GM18858 (cell line): ENCODE data around the gene LRRC75A.

Source experiments
- ATAC-seq: cut with Tn5 transposase; IDR thresholded peaks from one replicate; pipeline ENCODE4 v1.9.1; 2021; ENCODE audit not compliant: unreplicated experiment

Gene LRRC75A

GRCh38 chr17:16435925-16436886 lies 55.8 kb downstream of the LRRC75A start:
- ATAC-seq, result no peak

GRCh38 chr17:16434662-16435061 lies 57.3 kb downstream of the LRRC75A start:
- no peak for ATAC-seq

GRCh38 chr17:16433514-16433913 lies 58.5 kb downstream of the LRRC75A start:
- no peak for ATAC-seq

GRCh38 chr17:16432017-16432416 lies 60.0 kb downstream of the LRRC75A start:
- ATAC-seq, result no peak

- ATAC-seq, result no peak
Observed at GRCh38 chr17:16430650-16431049, 61.3 kb downstream of the LRRC75A start.

GRCh38 chr17:16429083-16429482 lies 62.9 kb downstream of the LRRC75A start:
- ATAC-seq, result no peak

GRCh38 chr17:16428098-16428882 lies 63.7 kb downstream of the LRRC75A start:
- no peak for ATAC-seq

GRCh38 chr17:16427020-16427419 lies 65.0 kb downstream of the LRRC75A start:
- no peak for ATAC-seq

GRCh38 chr17:16425698-16426659 lies 66.0 kb downstream of the LRRC75A start:
- ATAC-seq, result no peak

GRCh38 chr17:16425202-16425601 lies 66.8 kb downstream of the LRRC75A start:
- no peak for ATAC-seq

- ATAC-seq, result no peak
Observed at GRCh38 chr17:16423226-16423872, 68.6 kb downstream of the LRRC75A start.

- no peak for ATAC-seq
Observed at GRCh38 chr17:16422416-16422815, 69.6 kb downstream of the LRRC75A start.

GRCh38 chr17:16419929-16420271 lies 72.1 kb downstream of the LRRC75A start:
- ATAC-seq, result no peak

GRCh38 chr17:16419074-16419928 lies 72.7 kb downstream of the LRRC75A start:
- ATAC-seq, result peak; percentile 35

- ATAC-seq, result no peak
Observed at GRCh38 chr17:16418685-16419068, 73.3 kb downstream of the LRRC75A start.

GRCh38 chr17:16417896-16418684 lies 73.9 kb downstream of the LRRC75A start:
- no peak for ATAC-seq

GRCh38 chr17:16417399-16417798 lies 74.6 kb downstream of the LRRC75A start:
- ATAC-seq, result no peak

GRCh38 chr17:16415031-16415924 lies 76.7 kb downstream of the LRRC75A start, which contains the start of gene TRPV2:
Gene TRPV2, plus strand, starts transcription at chr17:16415571. Its CDS starts 2,098 bp downstream, at chr17:16417669.
- ATAC-seq, result no peak
